GM12878 (cell line): Measurements from ENCODE around the gene CD3G.

Experiments
- CTCF ChIP-seq, 3 experiments: IDR thresholded peaks in 2 of 3; conservative IDR thresholded peaks in 1 of 3; 2 replicates each; pipeline ENCODE4 v1.5.1; 2011; ENCODE audit warnings: low read depth in 3 of 3, low read length in 3 of 3, mild to moderate bottlenecking in 3 of 3, control low read depth in 2 of 3, moderate library complexity in 2 of 3, inconsistent platforms in 1 of 3, mixed read lengths in 1 of 3; ENCODE audit not compliant: control insufficient read depth in 2 of 3, insufficient read depth in 1 of 3; ENCODE audit errors: extremely low read depth in 1 of 3
- EP300 ChIP-seq, 2 experiments: fragments of 150-350 bp in 1 of 2; IDR thresholded peaks; 2 replicates each; pipeline ENCODE4 v1.6.1; 2011 to 2012; ENCODE audit warnings: low read depth in 2 of 2, low read length in 2 of 2, borderline replicate concordance in 1 of 2, improper control_type of control experiment in 1 of 2, inconsistent platforms in 1 of 2; ENCODE audit not compliant: control insufficient read depth in 1 of 2
- ESRRA ChIP-seq: IDR thresholded peaks from 2 replicates; pipeline ENCODE4 v1.6.1; 2012; ENCODE audit warnings: mild to moderate bottlenecking, low read length, improper control_type of control experiment
- FOS ChIP-seq: IDR thresholded peaks from 3 replicates; pipeline ENCODE4 v1.6.1; 2011; ENCODE audit warnings: borderline replicate concordance; ENCODE audit not compliant: insufficient read length; ENCODE audit errors: extremely low read depth
- GABPA ChIP-seq: IDR thresholded peaks from 2 replicates; pipeline ENCODE4 v1.6.1; 2014; ENCODE audit warnings: antibody characterized with exemption, low read depth, mild to moderate bottlenecking, inconsistent platforms
- LARP7 ChIP-seq: fragments of 450-650 bp; IDR thresholded peaks from 2 replicates; pipeline ENCODE4 v1.6.1; 2017; ENCODE audit warnings: mild to moderate bottlenecking
- NFYA ChIP-seq: IDR thresholded peaks from 2 replicates; pipeline ENCODE4 v1.6.1; 2011; ENCODE audit warnings: low read depth, mild to moderate bottlenecking, low read length, improper control_type of control experiment, borderline replicate concordance
- PAX5 ChIP-seq: IDR thresholded peaks from 2 replicates; pipeline ENCODE4 v1.6.1; 2011; ENCODE audit warnings: low read depth, low read length, borderline replicate concordance
- POLR2A ChIP-seq: IDR thresholded peaks from 2 replicates; pipeline ENCODE4 v1.6.1; 2011; ENCODE audit warnings: low read depth, mild to moderate bottlenecking, low read length
- RCOR1 ChIP-seq: conservative IDR thresholded peaks from 2 replicates; pipeline ENCODE4 v1.6.1; 2012; ENCODE audit warnings: low read depth, low read length, improper control_type of control experiment
- TBL1XR1 ChIP-seq: IDR thresholded peaks from 2 replicates; pipeline ENCODE4 v1.6.1; 2012; ENCODE audit warnings: low read depth, low read length, improper control_type of control experiment
- TF ChIP-seq, protein P1 (sequence below): IDR thresholded peaks from 2 replicates; pipeline ENCODE4 v1.6.1; 2011; ENCODE audit warnings: low read depth, low read length, improper control_type of control experiment, borderline replicate concordance
- TF ChIP-seq, protein P2 (sequence below): IDR thresholded peaks from 2 replicates; pipeline ENCODE4 v1.6.1; 2012; ENCODE audit warnings: low read depth, low read length, improper control_type of control experiment

DNA sequence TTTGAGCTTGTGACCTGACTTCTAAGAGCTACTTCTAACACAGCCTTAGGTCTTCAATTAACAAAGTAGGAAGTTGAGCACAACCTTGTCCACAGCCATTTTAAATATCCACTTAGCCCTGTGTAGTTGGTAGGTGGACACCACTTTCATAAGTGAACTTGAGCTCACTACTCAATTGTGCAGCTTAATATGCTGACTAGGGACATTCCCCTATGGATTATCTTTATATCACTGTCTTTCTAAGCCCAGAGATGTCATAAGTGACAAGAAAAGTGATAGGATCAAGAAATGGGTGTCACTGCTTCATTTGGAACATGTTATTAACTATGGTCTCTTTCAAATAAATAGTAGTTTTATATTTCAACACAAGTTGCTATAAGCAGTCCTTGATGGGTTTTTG is 53.3 kb downstream of the CD3G start:
- TF ChIP-seq POLR2A (no peak), LARP7 (no peak), GABPA (no peak), CTCF (IDR thresholded peaks at IDR 0.05 in 2 of 3, conservative IDR thresholded peaks at IDR 0.05 in 1 of 3; ENCODE audit: control insufficient read depth in 2 of 3, extremely low read depth in 1 of 3, insufficient read depth in 1 of 3, low read depth in 3 of 3, low read length in 3 of 3) (no peak), NFYA (no peak), FOS (no peak), PAX5 (no peak), TBL1XR1 (no peak), ESRRA (no peak), EP300 (IDR thresholded peaks at IDR 0.05; ENCODE audit: borderline replicate concordance in 1 of 2, control insufficient read depth in 1 of 2, low read depth in 2 of 2, low read length in 2 of 2) (no peak), RCOR1 (no peak)
- TF ChIP-seq, protein P1, sequence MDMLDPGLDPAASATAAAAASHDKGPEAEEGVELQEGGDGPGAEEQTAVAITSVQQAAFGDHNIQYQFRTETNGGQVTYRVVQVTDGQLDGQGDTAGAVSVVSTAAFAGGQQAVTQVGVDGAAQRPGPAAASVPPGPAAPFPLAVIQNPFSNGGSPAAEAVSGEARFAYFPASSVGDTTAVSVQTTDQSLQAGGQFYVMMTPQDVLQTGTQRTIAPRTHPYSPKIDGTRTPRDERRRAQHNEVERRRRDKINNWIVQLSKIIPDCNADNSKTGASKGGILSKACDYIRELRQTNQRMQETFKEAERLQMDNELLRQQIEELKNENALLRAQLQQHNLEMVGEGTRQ: no peak
- TF ChIP-seq, protein P2, sequence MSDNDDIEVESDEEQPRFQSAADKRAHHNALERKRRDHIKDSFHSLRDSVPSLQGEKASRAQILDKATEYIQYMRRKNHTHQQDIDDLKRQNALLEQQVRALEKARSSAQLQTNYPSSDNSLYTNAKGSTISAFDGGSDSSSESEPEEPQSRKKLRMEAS: no peak
